ENCODE measurements around the gene DGAT2L6. TPM values are rescaled to one million over a fixed set of nuclear protein-coding genes. Genes with fewer than 3 reads are reported as not detected.
"Not testable (repeated sequence)": the region's sequence is repeated elsewhere in the genome, so short reads cannot be mapped to it uniquely, and the experiment has no call there.

Gene DGAT2L6
- total and polyA plus RNA-seq, 8 donors: not detected

GRCh38 chrX:70190225-70190624 lies 12.9 kb downstream of the DGAT2L6 start:
- Histone ChIP-seq H3K27me3 (peaks cover 0 to 13% (median 2%) of the 10 kb centered on the region in 4 donors), H3K4me3 (no peak overlapping the region), H3K36me3 (no peaks in the 10 kb centered on the region), H3K9me3 (no peaks in the 10 kb centered on the region), H3K4me1 (no peaks in the 10 kb centered on the region), H3K27ac (no peak overlapping the region)
- no peak for TF ChIP-seq CTCF (IDR thresholded peaks at IDR 0.05)
- ATAC-seq (no peak), DNase-seq (no peak), FAIRE-seq (no peak)
- intact Hi-C loops (cut with DNase I): no loop called here

- Histone ChIP-seq H3K9me3 (no peaks in the 10 kb centered on the region), H3K27ac (no peak overlapping the region), H3K4me1 (no peaks in the 10 kb centered on the region), H3K36me3 (no peaks in the 10 kb centered on the region), H3K4me3 (no peak overlapping the region), H3K27me3 (peaks cover 0 to 6% (median 0%) of the 10 kb centered on the region in 4 donors)
- ATAC-seq (peak in 3 of 4 donors; percentile 77 to 85 (median 80)), DNase-seq (peak in 3 of 6 donors; percentile 13 to 58 (median 25)), FAIRE-seq (peak; percentile 93)
- intact Hi-C loops (cut with DNase I): no loop called here
- TF ChIP-seq CTCF (IDR thresholded peaks at IDR 0.05): peak; percentile 29 to 49 (median 42)
- 8 to 9% methylated on average over 12 of the region's 12 CpGs for WGBS, 2 donors
These were observed 19.9 kb downstream of the DGAT2L6 start for GRCh38 chrX:70196961-70197720.

- Histone ChIP-seq H3K9me3 (no peaks in the 10 kb centered on the region), H3K27ac (no peak overlapping the region), H3K4me1 (no peaks in the 10 kb centered on the region), H3K4me3 (no peak overlapping the region), H3K27me3 (peaks cover 0 to 5% (median 0%) of the 10 kb centered on the region in 4 donors), H3K36me3 (no peaks in the 10 kb centered on the region)
- no peak for FAIRE-seq
- no peak for ATAC-seq
- 75 to 76% methylated on average over 5 of the region's 5 CpGs for WGBS, 2 donors
- DNase-seq: no peak
- TF ChIP-seq CTCF (IDR thresholded peaks at IDR 0.05): no peak
- intact Hi-C loops (cut with DNase I): no loop called here
These were observed 24.4 kb downstream of the DGAT2L6 start for GRCh38 chrX:70201732-70202131.

- ATAC-seq: no peak
These were observed 31.2 kb downstream of the DGAT2L6 start for GRCh38 chrX:70208479-70208878.

GRCh38 chrX:70209570-70209969 lies 32.3 kb downstream of the DGAT2L6 start:
- ATAC-seq; H3K27ac ChIP-seq; intact Hi-C loops (cut with DNase I); H3K27me3 ChIP-seq; H3K4me3 ChIP-seq; H3K36me3 ChIP-seq; FAIRE-seq; H3K4me1 ChIP-seq; DNase-seq; H3K9me3 ChIP-seq: not testable (repeated sequence)
- WGBS, 2 donors: 42 to 57% methylated on average over 6 of the region's 6 CpGs

More at GRCh38 chrX:70208479-70208878, 31.2 kb downstream of the DGAT2L6 start:
- DNase-seq (no peak), FAIRE-seq (no peak)
- H3K27me3 ChIP-seq: peaks cover 0 to 5% (median 0%) of the 10 kb centered on the region in 4 donors
- no peaks in the 10 kb centered on the region for H3K9me3 ChIP-seq
- no peak overlapping the region for H3K4me3 ChIP-seq
- no peaks in the 10 kb centered on the region for H3K36me3 ChIP-seq
- no peak for TF ChIP-seq CTCF (IDR thresholded peaks at IDR 0.05)
- no peaks in the 10 kb centered on the region for H3K4me1 ChIP-seq
- intact Hi-C loops (cut with DNase I): no loop called here
- H3K27ac ChIP-seq: no peak overlapping the region
